GM20000 (cell line): ENCODE data around the gene IFITM2.

Source experiments
- DNase-seq: peaks from one replicate; pipeline ENCODE4 v3.0.0; 2012; ENCODE audit warnings: low spot score
- TF ChIP-seq, protein P1 (sequence below): IDR thresholded peaks from 2 replicates; pipeline ENCODE4 v1.5.1; 2012; ENCODE audit warnings: mild to moderate bottlenecking, control low read depth; ENCODE audit errors: extremely low read depth, missing control alignments

The IFITM2 gene

GRCh38 chr11:353179-353873, 45.7 kb downstream of the IFITM2 start:
- TF ChIP-seq, protein P1, sequence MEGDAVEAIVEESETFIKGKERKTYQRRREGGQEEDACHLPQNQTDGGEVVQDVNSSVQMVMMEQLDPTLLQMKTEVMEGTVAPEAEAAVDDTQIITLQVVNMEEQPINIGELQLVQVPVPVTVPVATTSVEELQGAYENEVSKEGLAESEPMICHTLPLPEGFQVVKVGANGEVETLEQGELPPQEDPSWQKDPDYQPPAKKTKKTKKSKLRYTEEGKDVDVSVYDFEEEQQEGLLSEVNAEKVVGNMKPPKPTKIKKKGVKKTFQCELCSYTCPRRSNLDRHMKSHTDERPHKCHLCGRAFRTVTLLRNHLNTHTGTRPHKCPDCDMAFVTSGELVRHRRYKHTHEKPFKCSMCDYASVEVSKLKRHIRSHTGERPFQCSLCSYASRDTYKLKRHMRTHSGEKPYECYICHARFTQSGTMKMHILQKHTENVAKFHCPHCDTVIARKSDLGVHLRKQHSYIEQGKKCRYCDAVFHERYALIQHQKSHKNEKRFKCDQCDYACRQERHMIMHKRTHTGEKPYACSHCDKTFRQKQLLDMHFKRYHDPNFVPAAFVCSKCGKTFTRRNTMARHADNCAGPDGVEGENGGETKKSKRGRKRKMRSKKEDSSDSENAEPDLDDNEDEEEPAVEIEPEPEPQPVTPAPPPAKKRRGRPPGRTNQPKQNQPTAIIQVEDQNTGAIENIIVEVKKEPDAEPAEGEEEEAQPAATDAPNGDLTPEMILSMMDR, result no peak
- DNase-seq, result no peak

GRCh38 chr11:355581-356458, 48.2 kb downstream of the IFITM2 start:
- TF ChIP-seq, protein P1, result no peak
- DNase-seq, result peak; percentile 95

DNA sequence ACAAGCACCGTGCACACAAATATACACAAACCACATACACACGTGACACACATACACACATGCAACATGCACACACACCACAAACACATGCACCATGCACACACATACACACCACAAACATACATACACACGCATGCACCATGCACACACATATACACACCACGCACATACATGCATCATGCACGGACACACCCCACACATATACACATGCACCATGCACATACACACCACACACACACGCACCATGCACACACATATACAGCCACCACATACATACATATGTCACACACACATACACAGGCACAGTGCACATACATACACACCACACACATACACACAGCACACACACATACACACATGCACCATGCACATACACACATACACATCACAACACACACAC, 49.0 kb downstream of the IFITM2 start:
- DNase-seq, result no peak
- TF ChIP-seq, protein P1, result no peak

GRCh38 chr11:357582-357981, 50.0 kb downstream of the IFITM2 start:
- TF ChIP-seq, protein P1, result no peak
- DNase-seq, result no peak

DNA sequence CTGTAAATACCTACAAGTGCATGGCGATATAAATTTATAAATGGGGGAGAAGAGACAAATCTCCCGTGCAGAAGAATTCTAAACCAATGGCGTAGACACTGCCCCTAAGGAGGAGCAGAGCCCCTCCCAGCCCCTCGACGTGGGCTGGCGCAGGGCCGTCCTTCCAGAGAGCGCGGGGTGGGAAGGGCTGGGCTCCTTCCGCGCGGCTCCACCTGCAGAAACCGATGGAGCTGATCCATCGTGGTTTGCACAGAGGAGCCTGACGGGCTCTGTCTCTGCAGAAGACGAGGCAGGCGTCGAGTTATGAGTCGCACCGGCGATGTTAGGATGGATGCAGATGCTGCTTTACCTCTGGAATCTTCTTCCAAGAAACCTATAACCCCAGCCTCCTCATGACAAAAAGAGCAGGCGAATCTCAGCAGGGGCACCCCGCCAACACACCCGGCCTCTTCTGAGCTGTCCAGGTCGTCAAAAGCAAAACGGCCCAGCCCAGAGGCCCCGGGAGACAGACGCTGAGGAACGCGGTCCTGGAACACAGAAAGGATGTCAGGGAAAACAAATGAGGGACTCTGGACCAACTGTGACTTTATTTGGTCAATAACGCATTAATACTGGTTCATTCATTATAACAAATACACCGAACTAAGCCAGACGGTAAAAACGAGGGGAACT, 50.6 kb downstream of the IFITM2 start:
- TF ChIP-seq, protein P1, result no peak
- DNase-seq, result no peak
